GM12878 (cell line): ENCODE results near the gene EIF2B5. TPM values are rescaled to one million over a fixed set of nuclear protein-coding genes. Genes with fewer than 3 reads are reported as not detected.
A peak's percentile ranks its signal among the peaks of the same experiment; 100 is the strongest.

ENCODE experiments used
- ATF3 ChIP-seq: IDR thresholded peaks from 2 replicates; pipeline ENCODE4 v1.6.1; 2011; ENCODE audit warnings: low read depth, mild to moderate bottlenecking, low read length, moderate library complexity, borderline replicate concordance; ENCODE audit errors: extremely low read depth
- CBFB ChIP-seq: IDR thresholded peaks from 2 replicates; pipeline ENCODE4 v1.6.1; 2016; ENCODE audit warnings: antibody characterized with exemption, low read depth
- CBX3 ChIP-seq: fragments of 200-600 bp; sonication (generic); IDR thresholded peaks from 2 replicates; pipeline ENCODE4 v1.6.1; 2016; ENCODE audit warnings: low read depth, borderline replicate concordance
- CHD2 ChIP-seq: IDR thresholded peaks from 2 replicates; pipeline ENCODE4 v1.6.1; 2011; ENCODE audit warnings: low read depth, low read length, improper control_type of control experiment, borderline replicate concordance
- CREB1 ChIP-seq: IDR thresholded peaks from 2 replicates; pipeline ENCODE4 v1.6.1; 2012; ENCODE audit warnings: low read depth, mild to moderate bottlenecking, inconsistent platforms
- EGR1 ChIP-seq, 2 experiments: IDR thresholded peaks; 1 replicate in 1 of 2; 2 replicates in 1 of 2; pipeline ENCODE4 v1.6.1; 2011 to 2012; ENCODE audit warnings: low read depth in 2 of 2, low read length in 2 of 2, borderline replicate concordance in 1 of 2, mild to moderate bottlenecking in 1 of 2, moderate library complexity in 1 of 2
- ELK1 ChIP-seq: IDR thresholded peaks from 2 replicates; pipeline ENCODE4 v1.6.1; 2012; ENCODE audit warnings: low read depth, low read length, improper control_type of control experiment
- EP300 ChIP-seq, 2 experiments: fragments of 150-350 bp in 1 of 2; IDR thresholded peaks; 2 replicates each; pipeline ENCODE4 v1.6.1; 2011 to 2012; ENCODE audit warnings: low read depth in 2 of 2, low read length in 2 of 2, borderline replicate concordance in 1 of 2, improper control_type of control experiment in 1 of 2, inconsistent platforms in 1 of 2; ENCODE audit not compliant: control insufficient read depth in 1 of 2
- ESRRA ChIP-seq: IDR thresholded peaks from 2 replicates; pipeline ENCODE4 v1.6.1; 2012; ENCODE audit warnings: mild to moderate bottlenecking, low read length, improper control_type of control experiment
- GABPA ChIP-seq: IDR thresholded peaks from 2 replicates; pipeline ENCODE4 v1.6.1; 2014; ENCODE audit warnings: antibody characterized with exemption, low read depth, mild to moderate bottlenecking, inconsistent platforms
- IRF3 ChIP-seq: fragments of 450-650 bp; IDR thresholded peaks from 2 replicates; pipeline ENCODE4 v1.6.1; 2014; ENCODE audit warnings: mild to moderate bottlenecking
- LARP7 ChIP-seq: fragments of 450-650 bp; IDR thresholded peaks from 2 replicates; pipeline ENCODE4 v1.6.1; 2017; ENCODE audit warnings: mild to moderate bottlenecking
- MLLT1 ChIP-seq: fragments of 450-650 bp; IDR thresholded peaks from 2 replicates; pipeline ENCODE4 v1.6.1; 2016; ENCODE audit warnings: mild to moderate bottlenecking
- NFIC ChIP-seq: IDR thresholded peaks from 2 replicates; pipeline ENCODE4 v1.6.1; 2012; ENCODE audit warnings: low read depth, mild to moderate bottlenecking, inconsistent platforms, low read length, moderate library complexity
- NR2C1 ChIP-seq: fragments of 450-650 bp; IDR thresholded peaks from 2 replicates; pipeline ENCODE4 v1.6.1; 2017; ENCODE audit warnings: antibody characterized with exemption, mild to moderate bottlenecking, moderate library complexity
- PKNOX1 ChIP-seq: fragments of 450-650 bp; IDR thresholded peaks from 2 replicates; pipeline ENCODE4 v1.6.1; 2016; ENCODE audit warnings: mild to moderate bottlenecking
- PML ChIP-seq: IDR thresholded peaks from 2 replicates; pipeline ENCODE4 v1.6.1; 2012; ENCODE audit warnings: low read length, inconsistent platforms
- POLR2A ChIP-seq: IDR thresholded peaks from 2 replicates; pipeline ENCODE4 v1.6.1; 2011; ENCODE audit warnings: low read depth, mild to moderate bottlenecking, low read length
- RELA ChIP-seq: fragments of 450-650 bp; IDR thresholded peaks from 2 replicates; pipeline ENCODE4 v1.8.0; 2014; ENCODE audit warnings: borderline replicate concordance; ENCODE audit not compliant: partially characterized antibody
- RUNX3 ChIP-seq: IDR thresholded peaks from 2 replicates; pipeline ENCODE4 v1.6.1; 2012; ENCODE audit warnings: low read length, inconsistent platforms
- STAT1 ChIP-seq: fragments of 450-650 bp; conservative IDR thresholded peaks from 2 replicates; pipeline ENCODE4 v1.6.1; 2014; ENCODE audit warnings: antibody characterized with exemption, mild to moderate bottlenecking
- STAT3 ChIP-seq: IDR thresholded peaks from 2 replicates; pipeline ENCODE4 v1.6.1; 2011; ENCODE audit warnings: low read depth, low read length, improper control_type of control experiment
- TCF7 ChIP-seq: IDR thresholded peaks from 2 replicates; pipeline ENCODE4 v1.6.1; 2014; ENCODE audit warnings: antibody characterized with exemption, borderline replicate concordance
- USF2 ChIP-seq: IDR thresholded peaks from 2 replicates; pipeline ENCODE4 v1.6.1; 2011; ENCODE audit warnings: low read depth, low read length, improper control_type of control experiment, borderline replicate concordance
- ZNF207 ChIP-seq: fragments of 450-650 bp; IDR thresholded peaks from 2 replicates; pipeline ENCODE4 v1.6.1; 2014; ENCODE audit warnings: antibody characterized with exemption, mild to moderate bottlenecking, borderline replicate concordance
- ZNF217 ChIP-seq: fragments of 450-650 bp; IDR thresholded peaks from 2 replicates; pipeline ENCODE4 v1.6.1; 2017; ENCODE audit warnings: antibody characterized with exemption, mild to moderate bottlenecking
- polyA plus RNA-seq, 11 experiments: library from polyadenylated mRNA; depleted of rRNA in 4 of 11; unstranded in 6 of 11; stranded (reverse) in 5 of 11; fragments of >200 nt; fragmentation: Nextera tagmentation in 4 of 11; fragmentation: Illumina TruSeq in 1 of 11; extraction: Ambion mirVana in 4 of 11; extraction: Trizol in 1 of 11; gene quantifications; 1 replicate in 1 of 11; 2 replicates in 10 of 11; pipeline versions ENCODE4 v1.2.1 to v1.2.3, GENCODE V29; 2011 to 2016; ENCODE audit warnings: inconsistent platforms in 2 of 11, missing spikeins in 2 of 11, low read depth in 1 of 11
- total RNA-seq, 4 experiments: library from RNA; depleted of rRNA in 3 of 4; stranded (reverse); fragments of >200 nt in 3 of 4; fragmentation: Illumina TruSeq in 1 of 4; extraction: Trizol in 1 of 4; gene quantifications; 2 replicates each; pipeline versions ENCODE4 v1.2.1 to v1.2.3, GENCODE V29; 2013 to 2021

Gene EIF2B5
- total and polyA plus RNA-seq, 10 of the 15 experiments (the other 5 are each of a cell fraction or from before 2014, with no cell fraction given) = 13.7 to 82.7 (median 52.2) TPM

GRCh38 chr3:184154885-184155643 lies 19.9 kb downstream of the EIF2B5 start, which contains the start of gene DVL3 (continued):
- TF ChIP-seq EP300 (IDR thresholded peaks at IDR 0.05; ENCODE audit: borderline replicate concordance in 1 of 2, control insufficient read depth in 1 of 2, low read depth in 2 of 2, low read length in 2 of 2) (no peak), CBX3 (no peak), RELA (no peak), EGR1 (IDR thresholded peaks at IDR 0.05; ENCODE audit: borderline replicate concordance in 1 of 2, low read depth in 2 of 2, low read length in 2 of 2) (peak in 1 of 2 experiments; percentile 38; a peak in 1 of 3 replicates), CBFB (no peak), ELK1 (no peak), RUNX3 (no peak), NR2C1 (peak; percentile 21; the same call in 1 of the 2 replicates), USF2 (no peak), STAT1 (no peak), POLR2A (peak; percentile 55; the same call in 1 of the 2 replicates), GABPA (0 out of 2 replicates have a peak, but pooled peaks have one; percentile 29), TCF7 (no peak), PML (no peak), ESRRA (no peak), IRF3 (no peak), ZNF207 (no peak), NFIC (no peak), ATF3 (no peak), ZNF217 (no peak), MLLT1 (0 out of 2 replicates have a peak, but pooled peaks have one; percentile 6), LARP7 (no peak; the same call in 1 of the 2 replicates), CREB1 (no peak), STAT3 (no peak), PKNOX1 (no peak), CHD2 (0 out of 2 replicates have a peak, but pooled peaks have one; percentile 22)
